ENCODE data around the gene ADAMTS17. TPM values are rescaled to one million over a fixed set of nuclear protein-coding genes. Genes with fewer than 3 reads are reported as not detected.

The ADAMTS17 gene
- total and polyA plus RNA-seq, 9 of the 15 experiments (the other 6 are each of a cell fraction or from before 2014, with no cell fraction given): 0.01 to 0.14 (median 0.07) TPM; not detected in 6

DNA sequence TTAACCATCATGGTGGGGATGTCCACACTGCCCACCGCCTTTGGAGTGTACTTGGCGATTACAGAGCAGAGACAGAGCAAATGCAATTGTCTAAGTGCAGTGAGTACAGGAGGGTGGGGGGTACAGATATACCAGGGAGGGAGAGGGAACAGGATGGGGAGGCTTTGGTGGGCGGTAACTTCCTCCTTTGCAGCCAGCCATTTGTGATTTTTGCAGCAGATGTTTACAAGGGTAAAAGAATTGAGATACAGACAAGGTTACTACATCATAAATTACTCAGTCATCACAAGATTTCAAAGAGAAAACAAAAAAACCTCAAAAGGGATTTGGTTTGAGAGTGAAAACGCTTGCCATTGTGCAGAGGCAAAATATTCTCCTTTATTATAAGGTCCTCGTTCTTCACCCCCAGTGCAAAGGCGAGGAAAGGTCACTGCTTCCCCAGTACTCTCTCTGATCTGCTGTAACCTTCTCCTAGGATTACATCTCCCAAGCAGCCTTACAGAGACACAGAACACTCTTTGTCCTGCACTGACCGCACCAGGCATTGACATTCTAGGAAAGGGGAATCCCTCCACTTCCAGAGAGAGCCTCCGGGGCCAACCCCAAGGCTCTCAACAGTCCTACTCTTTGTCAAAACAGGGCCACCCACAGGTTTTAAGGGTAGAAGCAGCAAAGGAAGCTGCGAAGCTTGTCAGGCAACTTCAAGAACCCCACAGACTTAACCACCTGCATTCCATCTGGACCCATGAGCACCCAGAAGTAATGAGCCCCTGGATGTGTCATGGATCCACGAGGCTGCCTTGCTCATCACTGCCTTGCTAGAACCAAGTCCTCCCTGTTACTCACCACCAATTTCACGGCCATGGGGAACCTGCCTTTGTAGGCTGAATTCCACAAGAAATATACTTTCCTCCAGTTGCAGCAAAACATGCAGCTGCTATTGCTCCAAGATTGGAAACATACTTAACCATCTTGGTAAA is 117.3 kb downstream of the ADAMTS17 start:
- H3K9me1 ChIP-seq (ENCODE audit: control insufficient read depth, insufficient read depth, low read length): no peaks in the 10 kb centered on the region
- ChIA-PET POLR2A (interaction anchor here (0.9 kb wide), 1 partner anchor 9 kb away, joined by 3 read pairs; no protein-coding TSS in a partner anchor), CTCF (ENCODE audit: low intra/inter-chr PET ratio) (interaction anchor here (0.6 kb wide), 1 partner anchor 382 kb away, joined by 3 read pairs; no protein-coding TSS in a partner anchor)
- H3K27me3 ChIP-seq (ENCODE audit: control insufficient read depth in 2 of 2, insufficient read depth in 2 of 2, low read length in 2 of 2): peaks cover 21 to 56% of the 10 kb centered on the region in 2 experiments; a peak in 4 of 5 replicates
- no peaks in the 10 kb centered on the region for H3K4me1 ChIP-seq (replicated peaks in 1 of 2; ENCODE audit: control insufficient read depth in 2 of 2, insufficient read depth in 2 of 2, low read length in 2 of 2)
- intact Hi-C loops (cut with micrococcal nuclease): no loop called here
- no peak overlapping the region for H2AFZ ChIP-seq (ENCODE audit: low read depth, low read length)
- H3K4me3 ChIP-seq: no peak overlapping the region
- WGBS (ENCODE audit: insufficient coverage, low coverage, missing lambda C conversion rate): under 1% methylated on average over 11 of the region's 11 CpGs
- in situ Hi-C loops (cut with MboI): no loop called here
- ATAC-seq (no peak), FAIRE-seq (no peak), DNase-seq (ENCODE audit: extremely low read depth in 1 of 4, low spot score in 3 of 4) (no peak)
- H3K79me2 ChIP-seq (ENCODE audit: control insufficient read depth, insufficient read depth, low read length): no peaks in the 10 kb centered on the region
- no TSS peak for BruUV-seq (replicated peaks)
- no peaks in the 10 kb centered on the region for H4K20me1 ChIP-seq (replicated peaks; ENCODE audit: control insufficient read depth, insufficient read depth, low read length)
- H3K4me2 ChIP-seq (ENCODE audit: insufficient read depth, low read length): no peak overlapping the region
- H3K9me3 ChIP-seq (replicated peaks; ENCODE audit: control insufficient read depth, insufficient read depth, low read depth, low read length): no peaks in the 10 kb centered on the region
- no peak overlapping the region for H3K9ac ChIP-seq (ENCODE audit: insufficient read depth in 1 of 2, low read depth in 2 of 2, low read length in 2 of 2)
- no peaks in the 10 kb centered on the region for H3K36me3 ChIP-seq (ENCODE audit: control insufficient read depth, insufficient read depth, low read length)
- no peak overlapping the region for H3K27ac ChIP-seq (ENCODE audit: extremely low read depth, low read depth, low read length)
- no peak for TF ChIP-seq ZNF76 (CRISPR knock-in tag; IDR thresholded peaks at IDR 0.05; ENCODE audit: borderline replicate concordance)
- no peak for TF ChIP-seq ZFP1 (CRISPR knock-in tag; IDR thresholded peaks at IDR 0.05)
- TF ChIP-seq NFYB (IDR thresholded peaks at IDR 0.05; ENCODE audit: extremely low read depth, insufficient read length): no peak
- TF ChIP-seq, protein P1, sequence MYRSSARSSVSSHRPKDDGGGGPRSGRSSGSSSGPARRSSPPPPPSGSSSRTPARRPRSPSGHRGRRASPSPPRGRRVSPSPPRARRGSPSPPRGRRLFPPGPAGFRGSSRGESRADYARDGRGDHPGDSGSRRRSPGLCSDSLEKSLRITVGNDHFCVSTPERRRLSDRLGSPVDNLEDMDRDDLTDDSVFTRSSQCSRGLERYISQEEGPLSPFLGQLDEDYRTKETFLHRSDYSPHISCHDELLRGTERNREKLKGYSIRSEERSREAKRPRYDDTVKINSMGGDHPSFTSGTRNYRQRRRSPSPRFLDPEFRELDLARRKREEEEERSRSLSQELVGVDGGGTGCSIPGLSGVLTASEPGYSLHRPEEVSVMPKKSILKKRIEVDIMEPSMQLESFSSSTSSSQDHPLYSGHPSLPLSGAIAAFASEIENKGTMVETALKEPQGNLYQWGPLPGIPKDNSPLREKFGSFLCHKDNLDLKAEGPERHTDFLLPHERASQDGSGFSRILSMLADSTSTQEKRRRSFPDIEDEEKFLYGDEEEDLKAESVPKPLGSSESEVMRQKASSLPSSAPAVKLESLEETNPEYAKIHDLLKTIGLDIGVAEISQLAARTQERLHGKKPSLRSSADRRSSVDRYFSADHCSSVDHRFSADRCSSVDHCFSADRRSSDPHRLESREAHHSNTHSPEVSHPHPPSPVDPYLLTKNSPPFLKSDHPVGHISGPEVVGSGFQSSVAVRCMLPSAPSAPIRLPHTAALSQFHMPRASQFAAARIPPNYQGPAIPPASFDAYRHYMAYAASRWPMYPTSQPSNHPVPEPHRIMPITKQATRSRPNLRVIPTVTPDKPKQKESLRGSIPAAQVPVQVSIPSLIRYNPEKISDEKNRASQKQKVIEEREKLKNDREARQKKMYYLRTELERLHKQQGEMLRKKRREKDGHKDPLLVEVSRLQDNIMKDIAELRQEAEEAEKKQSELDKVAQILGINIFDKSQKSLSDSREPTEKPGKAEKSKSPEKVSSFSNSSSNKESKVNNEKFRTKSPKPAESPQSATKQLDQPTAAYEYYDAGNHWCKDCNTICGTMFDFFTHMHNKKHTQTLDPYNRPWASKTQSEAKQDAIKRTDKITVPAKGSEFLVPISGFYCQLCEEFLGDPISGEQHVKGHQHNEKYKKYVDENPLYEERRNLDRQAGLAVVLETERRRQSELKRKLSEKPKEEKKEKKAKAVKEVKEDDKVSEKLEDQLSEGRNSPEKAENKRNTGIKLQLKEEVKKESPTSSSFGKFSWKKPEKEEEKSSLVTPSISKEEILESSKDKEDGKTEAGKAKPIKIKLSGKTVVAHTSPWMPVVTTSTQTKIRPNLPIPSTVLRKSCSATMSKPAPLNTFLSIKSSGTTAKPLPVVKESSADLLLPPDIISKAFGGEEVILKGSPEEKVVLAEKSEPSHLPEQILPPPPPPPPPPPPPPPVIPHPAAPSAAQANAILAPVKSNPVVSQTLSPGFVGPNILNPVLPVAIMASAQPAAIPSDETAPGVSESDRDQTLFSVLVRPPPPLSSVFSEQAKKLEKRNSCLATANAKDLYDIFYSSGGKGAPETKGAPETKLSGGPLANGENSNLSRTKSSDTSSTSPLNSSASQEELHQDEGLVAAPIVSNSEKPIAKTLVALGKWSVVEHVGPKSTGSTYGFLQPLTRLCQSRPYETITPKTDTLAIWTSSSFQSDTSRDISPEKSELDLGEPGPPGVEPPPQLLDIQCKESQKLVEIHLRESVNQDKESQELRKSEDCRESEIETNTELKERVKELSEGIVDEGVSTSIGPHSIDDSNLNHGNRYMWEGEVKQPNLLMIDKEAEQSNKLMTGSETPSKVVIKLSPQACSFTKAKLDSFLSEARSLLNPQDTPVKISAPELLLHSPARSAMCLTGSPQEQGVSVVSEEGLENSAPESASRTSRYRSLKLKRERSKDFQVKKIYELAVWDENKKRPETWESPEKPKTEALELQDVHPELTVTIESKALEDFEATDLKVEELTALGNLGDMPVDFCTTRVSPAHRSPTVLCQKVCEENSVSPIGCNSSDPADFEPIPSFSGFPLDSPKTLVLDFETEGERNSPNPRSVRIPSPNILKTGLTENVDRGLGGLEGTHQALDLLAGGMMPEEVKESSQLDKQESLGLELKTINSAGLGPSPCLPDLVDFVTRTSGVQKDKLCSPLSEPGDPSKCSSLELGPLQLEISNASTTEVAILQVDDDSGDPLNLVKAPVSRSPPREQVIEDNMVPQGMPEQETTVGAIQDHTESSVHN (IDR thresholded peaks at IDR 0.05; ENCODE audit: borderline replicate concordance in 1 of 2, low read depth in 1 of 2): no peak
